OCI-LY1 (cell line): Measurements from ENCODE around the gene CELSR1.

Source experiments
- H2AFZ ChIP-seq: fragments of 200-600 bp; sonication (generic), shearing (Covaris generic); 2 replicates; pipeline ENCODE4 v1.6.0; 2014; ENCODE audit warnings: antibody characterized with exemption, mild to moderate bottlenecking, low read length
- H3F3A ChIP-seq: fragments of 200-600 bp; sonication (generic), shearing (Covaris generic); 2 replicates; pipeline ENCODE4 v1.6.0; 2014; ENCODE audit warnings: mild to moderate bottlenecking, antibody characterized with exemption, low read length, moderate library complexity; ENCODE audit not compliant: insufficient read depth
- H3K27ac ChIP-seq: fragments of 200-600 bp; sonication (generic); 2 replicates; pipeline ENCODE4 v1.5.1; 2014; ENCODE audit warnings: low read length, mixed run types, mild to moderate bottlenecking, low read depth; ENCODE audit not compliant: poor library complexity, severe bottlenecking
- H3K27me3 ChIP-seq: fragments of 200-600 bp; sonication (generic); 2 replicates; pipeline ENCODE4 v1.6.0; 2014; ENCODE audit warnings: antibody characterized with exemption, mild to moderate bottlenecking, low read length, moderate library complexity; ENCODE audit not compliant: insufficient read depth
- H3K36me3 ChIP-seq: fragments of 200-600 bp; sonication (generic); 2 replicates; pipeline ENCODE4 v1.6.1; 2014; ENCODE audit warnings: mild to moderate bottlenecking, antibody characterized with exemption, low read length, moderate library complexity, mixed read lengths; ENCODE audit not compliant: insufficient read depth
- H3K4me1 ChIP-seq: fragments of 200-600 bp; sonication (generic); 2 replicates; pipeline ENCODE4 v1.5.1; 2014; ENCODE audit warnings: mild to moderate bottlenecking, low read length, moderate library complexity; ENCODE audit not compliant: insufficient read depth, severe bottlenecking
- H3K4me2 ChIP-seq: fragments of 200-600 bp; sonication (generic), shearing (Covaris generic); 2 replicates; pipeline ENCODE4 v1.6.1; 2014; ENCODE audit warnings: low read length
- H3K4me3 ChIP-seq: fragments of 200-600 bp; sonication (generic); 2 replicates; pipeline ENCODE4 v1.5.1; 2014; ENCODE audit warnings: low read length, low read depth, mild to moderate bottlenecking, mixed read lengths; ENCODE audit not compliant: poor library complexity, severe bottlenecking
- H3K79me2 ChIP-seq: fragments of 200-600 bp; shearing (Covaris generic); 2 replicates; pipeline ENCODE4 v1.6.1; 2016; ENCODE audit warnings: mixed run types, low read length, mixed read lengths; ENCODE audit not compliant: insufficient read depth
- H3K9ac ChIP-seq: fragments of 200-600 bp; sonication (generic), shearing (Covaris generic); 2 replicates; pipeline ENCODE4 v1.6.1; 2014; ENCODE audit warnings: mild to moderate bottlenecking, low read length, mixed read lengths
- H3K9me2 ChIP-seq: fragments of 200-600 bp; sonication (generic), shearing (Covaris generic); 2 replicates; pipeline ENCODE4 v1.6.1; 2014; ENCODE audit warnings: low read depth, mild to moderate bottlenecking, low read length, mixed read lengths
- H3K9me3 ChIP-seq: fragments of 200-600 bp; shearing (Covaris generic); 2 replicates; pipeline ENCODE4 v1.6.1; 2014; ENCODE audit warnings: low read length, mixed read lengths
- H4K20me1 ChIP-seq: fragments of 200-600 bp; sonication (generic), shearing (Covaris generic); 2 replicates; pipeline ENCODE4 v1.6.0; 2016; ENCODE audit warnings: mild to moderate bottlenecking, low read length; ENCODE audit not compliant: insufficient read depth
- EZH2 ChIP-seq: fragments of 200-600 bp; sonication (generic), shearing (Covaris generic); IDR thresholded peaks from 2 replicates; pipeline ENCODE4 v1.8.0; 2017; ENCODE audit warnings: borderline replicate concordance, mixed run types, mild to moderate bottlenecking, antibody characterized with exemption, low read length, moderate library complexity, mixed read lengths
- TF ChIP-seq, protein P1 (sequence below): fragments of 200-600 bp; sonication (generic), shearing (Covaris generic); IDR thresholded peaks from 2 replicates; pipeline ENCODE4 v1.5.1; 2017; ENCODE audit warnings: mild to moderate bottlenecking, antibody characterized with exemption, low read length, moderate library complexity, mixed read lengths

Gene CELSR1

DNA sequence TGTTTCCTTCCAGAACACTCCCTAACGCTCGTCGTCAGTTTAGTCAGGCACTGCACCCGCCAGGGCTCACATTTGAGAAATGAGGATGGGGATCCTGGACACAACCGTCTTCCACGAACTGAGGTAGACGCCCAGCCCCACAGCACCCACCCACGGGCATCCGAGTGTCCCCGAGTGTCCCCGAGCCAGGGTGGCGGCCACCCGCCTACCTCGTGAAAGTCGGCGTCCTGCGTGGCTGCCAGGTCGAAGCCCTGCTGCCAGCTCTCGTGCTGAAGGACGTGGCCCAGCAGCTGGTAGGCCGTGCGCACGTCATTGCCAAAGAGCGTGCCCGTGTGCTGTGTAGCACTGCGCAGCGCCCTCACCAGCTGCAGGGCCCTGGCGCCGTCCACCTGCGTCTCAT lies 148.3 kb downstream of the CELSR1 start:
- Histone ChIP-seq H4K20me1 (no peaks in the 10 kb centered on the region), H3K9me3 (no peaks in the 10 kb centered on the region), H3K79me2 (no peaks in the 10 kb centered on the region), H3K27ac (no peak overlapping the region), H2AFZ (no peak overlapping the region), H3K36me3 (no peaks in the 10 kb centered on the region; the same call in 1 of the 2 replicates), H3K4me1 (no peaks in the 10 kb centered on the region), H3K27me3 (no peaks in the 10 kb centered on the region), H3K9ac (no peak overlapping the region), H3K4me2 (no peak overlapping the region), H3K4me3 (no peak overlapping the region), H3K9me2 (no peaks in the 10 kb centered on the region), H3F3A (no peaks in the 10 kb centered on the region)
- no peak for TF ChIP-seq EZH2
- TF ChIP-seq, protein P1, sequence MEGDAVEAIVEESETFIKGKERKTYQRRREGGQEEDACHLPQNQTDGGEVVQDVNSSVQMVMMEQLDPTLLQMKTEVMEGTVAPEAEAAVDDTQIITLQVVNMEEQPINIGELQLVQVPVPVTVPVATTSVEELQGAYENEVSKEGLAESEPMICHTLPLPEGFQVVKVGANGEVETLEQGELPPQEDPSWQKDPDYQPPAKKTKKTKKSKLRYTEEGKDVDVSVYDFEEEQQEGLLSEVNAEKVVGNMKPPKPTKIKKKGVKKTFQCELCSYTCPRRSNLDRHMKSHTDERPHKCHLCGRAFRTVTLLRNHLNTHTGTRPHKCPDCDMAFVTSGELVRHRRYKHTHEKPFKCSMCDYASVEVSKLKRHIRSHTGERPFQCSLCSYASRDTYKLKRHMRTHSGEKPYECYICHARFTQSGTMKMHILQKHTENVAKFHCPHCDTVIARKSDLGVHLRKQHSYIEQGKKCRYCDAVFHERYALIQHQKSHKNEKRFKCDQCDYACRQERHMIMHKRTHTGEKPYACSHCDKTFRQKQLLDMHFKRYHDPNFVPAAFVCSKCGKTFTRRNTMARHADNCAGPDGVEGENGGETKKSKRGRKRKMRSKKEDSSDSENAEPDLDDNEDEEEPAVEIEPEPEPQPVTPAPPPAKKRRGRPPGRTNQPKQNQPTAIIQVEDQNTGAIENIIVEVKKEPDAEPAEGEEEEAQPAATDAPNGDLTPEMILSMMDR: no peak

DNA sequence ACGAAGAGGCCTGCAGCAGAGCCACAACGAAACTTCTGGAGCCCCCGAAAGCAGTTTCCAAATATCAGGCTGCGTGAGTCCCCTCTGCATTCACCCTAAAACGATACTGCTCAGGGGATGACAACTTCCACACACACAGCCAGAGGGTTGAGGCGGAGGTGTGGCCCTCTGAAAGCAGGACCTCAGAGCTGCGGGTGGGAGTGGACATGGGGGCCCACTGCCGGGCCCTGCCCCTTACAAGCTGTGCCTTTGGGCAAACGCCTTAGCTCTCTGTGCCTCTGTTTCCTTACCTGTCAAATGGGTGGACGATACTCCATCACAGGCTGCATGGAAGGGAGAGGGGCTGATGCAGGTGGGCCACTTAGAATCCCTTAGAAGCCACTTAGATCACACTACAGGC lies 148.8 kb downstream of the CELSR1 start:
- TF ChIP-seq EZH2: no peak
- TF ChIP-seq, protein P1: no peak

DNA sequence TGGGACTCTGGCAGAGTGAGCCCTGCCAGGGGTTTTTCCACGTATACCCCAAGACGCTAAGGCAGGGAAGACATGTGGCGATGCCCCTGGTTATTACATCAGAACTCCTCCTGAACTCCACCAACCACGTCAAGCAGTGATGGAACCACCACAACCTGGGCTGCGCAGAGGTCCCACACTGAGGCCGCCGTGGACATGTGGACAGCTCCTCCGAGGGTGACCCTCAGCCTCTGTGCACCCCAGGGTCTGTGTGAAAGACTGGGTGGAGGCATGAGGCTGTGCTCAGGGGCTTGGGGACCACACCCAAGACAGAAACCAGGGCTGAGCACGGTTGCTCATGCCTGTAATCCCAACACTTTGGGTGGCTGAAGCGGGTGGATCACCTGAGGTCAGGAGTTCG lies 149.7 kb downstream of the CELSR1 start:
- Histone ChIP-seq H3F3A (no peaks in the 10 kb centered on the region), H4K20me1 (no peaks in the 10 kb centered on the region), H3K9me3 (no peaks in the 10 kb centered on the region), H3K27ac (no peak overlapping the region), H3K4me2 (no peak overlapping the region), H3K4me1 (no peaks in the 10 kb centered on the region), H3K36me3 (no peaks in the 10 kb centered on the region), H2AFZ (no peak overlapping the region), H3K79me2 (no peaks in the 10 kb centered on the region), H3K27me3 (no peaks in the 10 kb centered on the region), H3K4me3 (no peak overlapping the region), H3K9me2 (no peaks in the 10 kb centered on the region), H3K9ac (no peak overlapping the region)
- no peak for TF ChIP-seq EZH2
- TF ChIP-seq, protein P1: no peak

More for the DNA sequence above, 148.8 kb downstream of the CELSR1 start:
- no peaks in the 10 kb centered on the region for H3F3A ChIP-seq
- H3K9me3 ChIP-seq: no peaks in the 10 kb centered on the region
- H3K4me3 ChIP-seq: no peak overlapping the region
- H2AFZ ChIP-seq: no peak overlapping the region
- H3K4me2 ChIP-seq: no peak overlapping the region
- no peak overlapping the region for H3K9ac ChIP-seq
- no peaks in the 10 kb centered on the region for H3K36me3 ChIP-seq
- no peaks in the 10 kb centered on the region for H3K79me2 ChIP-seq
- no peaks in the 10 kb centered on the region for H3K4me1 ChIP-seq
- H3K27ac ChIP-seq: no peak overlapping the region
- no peaks in the 10 kb centered on the region for H3K27me3 ChIP-seq
- H3K9me2 ChIP-seq: no peaks in the 10 kb centered on the region
- no peaks in the 10 kb centered on the region for H4K20me1 ChIP-seq
